SK-N-SH (cell line): ENCODE results near the gene CELF2. TPM values are rescaled to one million over a fixed set of nuclear protein-coding genes. Genes with fewer than 3 reads are reported as not detected.

Experiments
- CTCF ChIA-PET: fragments of 300-600, 350-600 bp; formaldehyde crosslinking; extraction: SDS; loops from one replicate; lab custom pipeline; 2021; lab: Yijun Ruan, JAX
- POLR2A ChIA-PET: fragments of 350-600 bp; sonication (Branson Sonifier 250); formaldehyde crosslinking; extraction: SDS; loops from one replicate; lab custom pipeline; 2020; ENCODE audit warnings: antibody characterized with exemption, inconsistent platforms; lab: Yijun Ruan, JAX
- DNase-seq: peaks from one replicate; pipeline ENCODE4 v3.0.0; 2012
- H2AFZ ChIP-seq: fragments of 200-600 bp; sonication (generic); 2 replicates; pipeline ENCODE4 v1.8.1; 2016; ENCODE audit warnings: antibody characterized with exemption, mild to moderate bottlenecking, low read depth
- H3F3A ChIP-seq: fragments of 200-600 bp; sonication (generic); replicated peaks from 2 replicates; pipeline ENCODE3; 2016; ENCODE audit warnings: antibody characterized with exemption, mild to moderate bottlenecking; ENCODE audit not compliant: insufficient read depth
- H3K27ac ChIP-seq, 2 experiments: fragments of 200-500 bp in 1 of 2; fragments of 200-600 bp in 1 of 2; sonication (Bioruptor generic) in 1 of 2; sonication (generic), shearing (Covaris generic) in 1 of 2; 2 replicates each; pipeline versions ENCODE4 v1.5.1 to v1.6.1; 2014 to 2016; ENCODE audit warnings: low read depth in 2 of 2, inconsistent platforms in 1 of 2, low read length in 1 of 2, mild to moderate bottlenecking in 1 of 2, mixed read lengths in 1 of 2
- H3K27me3 ChIP-seq: fragments of 200-600 bp; sonication (generic), shearing (Covaris generic); 2 replicates; pipeline ENCODE4 v1.6.1; 2016; ENCODE audit warnings: mixed run types; ENCODE audit not compliant: insufficient read depth
- H3K36me3 ChIP-seq, 2 experiments: fragments of 200-500 bp in 1 of 2; fragments of 200-600 bp in 1 of 2; sonication (Bioruptor generic) in 1 of 2; sonication (generic) in 1 of 2; replicated peaks in 1 of 2; 2 replicates each; pipeline versions ENCODE3 to v1.5.1; 2014 to 2016; ENCODE audit warnings: low read length in 1 of 2, mild to moderate bottlenecking in 1 of 2; ENCODE audit not compliant: insufficient read depth in 2 of 2, control insufficient read depth in 1 of 2
- H3K4me1 ChIP-seq, 2 experiments: fragments of 200-500 bp in 1 of 2; fragments of 200-600 bp in 1 of 2; sonication (Bioruptor generic) in 1 of 2; sonication (generic), shearing (Covaris generic) in 1 of 2; 2 replicates each; pipeline versions ENCODE4 v1.5.1 to v1.6.1; 2014 to 2016; ENCODE audit warnings: low read depth in 1 of 2, low read length in 1 of 2, mixed run types in 1 of 2; ENCODE audit not compliant: insufficient read depth in 2 of 2, control insufficient read depth in 1 of 2
- H3K4me2 ChIP-seq: fragments of 200-600 bp; sonication (generic), shearing (Covaris generic); 2 replicates; pipeline ENCODE4 v1.6.1; 2017; ENCODE audit warnings: mixed run types
- H3K4me3 ChIP-seq, 2 experiments: fragments of 200-500 bp in 1 of 2; fragments of 200-600 bp in 1 of 2; sonication (Bioruptor generic) in 1 of 2; sonication (generic), shearing (Covaris generic) in 1 of 2; 2 replicates each; pipeline versions ENCODE4 v1.5.1 to v1.8.1; 2014 to 2016; ENCODE audit warnings: low read depth in 2 of 2, inconsistent platforms in 1 of 2, low read length in 1 of 2, mild to moderate bottlenecking in 1 of 2, mixed read lengths in 1 of 2, moderate library complexity in 1 of 2
- H3K79me2 ChIP-seq: fragments of 200-600 bp; sonication (generic); 2 replicates; pipeline ENCODE4 v1.8.1; 2017; ENCODE audit warnings: mild to moderate bottlenecking; ENCODE audit not compliant: insufficient read depth
- H3K9ac ChIP-seq: fragments of 200-600 bp; sonication (generic); 2 replicates; pipeline ENCODE4 v1.6.1; 2017; ENCODE audit warnings: mixed run types
- H3K9me2 ChIP-seq: fragments of 200-600 bp; sonication (generic); 2 replicates; pipeline ENCODE4 v1.6.1; 2017; ENCODE audit warnings: mixed run types
- H3K9me3 ChIP-seq: fragments of 200-600 bp; sonication (generic); 2 replicates; pipeline ENCODE4 v1.6.1; 2017; ENCODE audit warnings: mixed run types, mild to moderate bottlenecking, moderate library complexity
- H4K20me1 ChIP-seq: fragments of 200-600 bp; sonication (generic); 2 replicates; pipeline ENCODE4 v1.6.1; 2017; ENCODE audit warnings: mild to moderate bottlenecking, mixed run types; ENCODE audit not compliant: insufficient read depth
- CHD2 ChIP-seq: fragments of 150-350 bp; IDR thresholded peaks from 2 replicates; pipeline ENCODE4 v1.6.1; 2018; ENCODE audit warnings: low read length; ENCODE audit not compliant: partially characterized antibody
- FOXJ3 ChIP-seq: sonication (generic); formaldehyde crosslinking; IDR thresholded peaks from 2 replicates; pipeline ENCODE4 v1.5.1; 2020; ENCODE audit warnings: mild to moderate bottlenecking, missing genetic modification reagents
- GABPA ChIP-seq: IDR thresholded peaks from 2 replicates; pipeline ENCODE4 v1.4.0; 2012; ENCODE audit warnings: low read depth, mild to moderate bottlenecking
- GATA2 ChIP-seq: sonication (generic); formaldehyde crosslinking; IDR thresholded peaks from 2 replicates; pipeline ENCODE4 v1.5.0; 2020; ENCODE audit warnings: mild to moderate bottlenecking, missing genetic modification reagents
- IRF3 ChIP-seq: fragments of 150-350 bp; IDR thresholded peaks from 2 replicates; pipeline ENCODE4 v1.6.1; 2016; ENCODE audit warnings: mild to moderate bottlenecking, low read depth, low read length
- MEF2A ChIP-seq: IDR thresholded peaks from 2 replicates; pipeline ENCODE4 v1.4.0; 2012; ENCODE audit warnings: low read depth, borderline replicate concordance
- NRF1 ChIP-seq: IDR thresholded peaks from 2 replicates; pipeline ENCODE4 v1.6.1; 2012; ENCODE audit warnings: low read depth, mild to moderate bottlenecking, low read length
- ZBTB33 ChIP-seq: IDR thresholded peaks from 2 replicates; pipeline ENCODE4 v1.4.0; 2012; ENCODE audit warnings: low read depth, borderline replicate concordance
- WGBS: methylation state at CpG from one replicate; pipeline ENCODE4 v1.1.6; 2017; ENCODE audit warnings: low lambda C conversion rate; 5-methylcytosine and 5-hydroxymethylcytosine counted together
- polyA plus RNA-seq, 3 experiments: library from polyadenylated mRNA; depleted of rRNA; stranded (reverse); fragments of >200 nt; gene quantifications; 2 replicates each; pipeline ENCODE4 v1.2.3, GENCODE V29; 2012

CELF2 gene
- polyA plus RNA-seq, 1 of the 3 experiments (the other 2 are of a cell fraction): 0.03 TPM

- DNase-seq: no peak
- TF ChIP-seq MEF2A: no peak
- POLR2A ChIA-PET: no interaction called here
- Histone ChIP-seq H3K4me3 (no peak overlapping the region), H3K27ac (no peak overlapping the region), H2AFZ (no peak overlapping the region), H3K36me3 (no peaks in the 10 kb centered on the region), H3K9me2 (no peaks in the 10 kb centered on the region), H4K20me1 (no peaks in the 10 kb centered on the region), H3K27me3 (no peaks in the 10 kb centered on the region), H3K9me3 (no peaks in the 10 kb centered on the region), H3F3A (no peaks in the 10 kb centered on the region), H3K79me2 (no peaks in the 10 kb centered on the region), H3K4me2 (no peak overlapping the region), H3K9ac (no peak overlapping the region), H3K4me1 (no peaks in the 10 kb centered on the region)
- 47% methylated on average over 11 of the region's 12 CpGs for WGBS
- CTCF ChIA-PET: no interaction called here
Measured at GRCh38 chr10:11335881-11336430, 318.3 kb downstream of the CELF2 start.

- Histone ChIP-seq H3K9me2 (no peaks in the 10 kb centered on the region), H3K9me3 (no peaks in the 10 kb centered on the region), H2AFZ (no peak overlapping the region), H3K4me3 (no peak overlapping the region), H4K20me1 (no peaks in the 10 kb centered on the region), H3K79me2 (no peaks in the 10 kb centered on the region), H3K27me3 (no peaks in the 10 kb centered on the region), H3K36me3 (no peaks in the 10 kb centered on the region), H3K4me1 (no peaks in the 10 kb centered on the region), H3K4me2 (no peak overlapping the region), H3F3A (no peaks in the 10 kb centered on the region), H3K27ac (no peak overlapping the region), H3K9ac (no peak overlapping the region)
- ChIA-PET POLR2A (no interaction called here), CTCF (no interaction called here)
- WGBS: 49% methylated on average over 8 of the region's 8 CpGs
- TF ChIP-seq IRF3 (no peak), ZBTB33 (no peak), FOXJ3 (CRISPR knock-in tag) (no peak), CHD2 (no peak)
- no peak for DNase-seq
Measured at GRCh38 chr10:11336722-11337162, 319.1 kb downstream of the CELF2 start.

GRCh38 chr10:11337516-11337915 lies 319.8 kb downstream of the CELF2 start:
- H3K4me3 ChIP-seq: no peak overlapping the region
- CTCF ChIA-PET: interaction anchor here (1.4 kb wide), 1 partner anchor 9 kb away, joined by 3 read pairs; no protein-coding TSS in a partner anchor
- no peaks in the 10 kb centered on the region for H3K79me2 ChIP-seq
- H3K9ac ChIP-seq: no peak overlapping the region
- H2AFZ ChIP-seq: no peak overlapping the region
- no peaks in the 10 kb centered on the region for H3K9me3 ChIP-seq
- 62% methylated on average over 15 of the region's 15 CpGs for WGBS
- no peak overlapping the region for H3K4me2 ChIP-seq
- H3F3A ChIP-seq: no peaks in the 10 kb centered on the region
- no peaks in the 10 kb centered on the region for H3K9me2 ChIP-seq
- H3K4me1 ChIP-seq: no peaks in the 10 kb centered on the region
- H3K27me3 ChIP-seq: no peaks in the 10 kb centered on the region
- no peak overlapping the region for H3K27ac ChIP-seq
- TF ChIP-seq NRF1 (no peak), GATA2 (CRISPR knock-in tag) (no peak), GABPA (no peak)
- DNase-seq: no peak
- H4K20me1 ChIP-seq: no peaks in the 10 kb centered on the region
- H3K36me3 ChIP-seq: no peaks in the 10 kb centered on the region
- POLR2A ChIA-PET: no interaction called here
